Liver (tissue), 9 donors: ENCODE measurements around the gene ZNF408. TPM values are rescaled to one million over a fixed set of nuclear protein-coding genes. Genes with fewer than 3 reads are reported as not detected.

Experiments
- DNase-seq: peaks from one replicate; pipeline ENCODE4 v3.0.0-alpha.2; 2017; ENCODE audit warnings: low spot score
- H3K27ac ChIP-seq, 2 donors: one replicate each; pipeline ENCODE4 v1.7.0; 2013; ENCODE audit warnings: inconsistent platforms in 2 of 2, low read length in 2 of 2, control low read depth in 1 of 2, low read depth in 1 of 2, mild to moderate bottlenecking in 1 of 2
- H3K27me3 ChIP-seq, 4 donors: one replicate each; pipeline versions ENCODE4 v1.6.1 to v1.7.0; 2013; ENCODE audit warnings: low read length in 3 of 4, inconsistent platforms in 1 of 4, mild to moderate bottlenecking in 1 of 4, moderate library complexity in 1 of 4; ENCODE audit not compliant: control insufficient read depth in 4 of 4, insufficient read depth in 4 of 4
- H3K36me3 ChIP-seq, 4 donors: one replicate each; pipeline versions ENCODE4 v1.6.1 to v1.7.0; 2013; ENCODE audit warnings: low read length in 3 of 4, mild to moderate bottlenecking in 3 of 4, low read depth in 1 of 4, moderate library complexity in 1 of 4; ENCODE audit not compliant: control insufficient read depth in 4 of 4, insufficient read depth in 3 of 4
- H3K4me1 ChIP-seq, 4 donors: one replicate each; pipeline versions ENCODE4 v1.6.1 to v1.7.0; 2013; ENCODE audit warnings: low read length in 3 of 4, mild to moderate bottlenecking in 3 of 4, moderate library complexity in 1 of 4; ENCODE audit not compliant: control insufficient read depth in 4 of 4, insufficient read depth in 4 of 4
- H3K4me3 ChIP-seq, 3 donors: one replicate each; pipeline versions ENCODE4 v1.6.1 to v1.7.0; 2013; ENCODE audit warnings: low read length in 3 of 3, control low read depth in 1 of 3, low read depth in 1 of 3, mild to moderate bottlenecking in 1 of 3
- H3K9ac ChIP-seq, 2 donors: one replicate each; pipeline ENCODE4 v1.7.0; 2013; ENCODE audit warnings: low read length in 2 of 2, mild to moderate bottlenecking in 2 of 2, moderate library complexity in 2 of 2, control low read depth in 1 of 2, low read depth in 1 of 2
- H3K9me3 ChIP-seq, 4 donors: one replicate each; pipeline versions ENCODE4 v1.6.1 to v1.7.0; 2013; ENCODE audit warnings: low read length in 3 of 4; ENCODE audit not compliant: control insufficient read depth in 4 of 4
- ATF3 ChIP-seq: IDR thresholded peaks from 2 replicates; pipeline ENCODE4 v1.6.1; 2016; ENCODE audit warnings: antibody characterized with exemption
- CTCF ChIP-seq: fragments of 150-350 bp; IDR thresholded peaks from 2 replicates; pipeline ENCODE4 v1.5.1; 2017; ENCODE audit warnings: improper control_type of control experiment, low read depth, low read length; ENCODE audit not compliant: missing input control
- EGR1 ChIP-seq, 2 donors: IDR thresholded peaks; 2 replicates each; pipeline ENCODE4 v1.6.1; 2016 to 2018; ENCODE audit warnings: antibody characterized with exemption in 2 of 2, low read depth in 2 of 2
- FOXA1 ChIP-seq: IDR thresholded peaks from 2 replicates; pipeline ENCODE4 v1.6.1; 2016; ENCODE audit warnings: antibody characterized with exemption
- FOXA2 ChIP-seq: IDR thresholded peaks from 2 replicates; pipeline ENCODE4 v1.6.1; 2016; ENCODE audit warnings: antibody characterized with exemption
- GABPA ChIP-seq, 2 donors: IDR thresholded peaks in 1 of 2; conservative IDR thresholded peaks in 1 of 2; 2 replicates each; pipeline ENCODE4 v1.6.1; 2016; ENCODE audit warnings: antibody characterized with exemption in 2 of 2, mild to moderate bottlenecking in 1 of 2, moderate library complexity in 1 of 2
- HNF4A ChIP-seq, 2 donors: conservative IDR thresholded peaks; 2 replicates each; pipeline ENCODE4 v1.6.1; 2016; ENCODE audit warnings: antibody characterized with exemption in 2 of 2, mild to moderate bottlenecking in 2 of 2
- HNF4G ChIP-seq: IDR thresholded peaks from 2 replicates; pipeline ENCODE4 v1.6.1; 2016; ENCODE audit warnings: antibody characterized with exemption
- JUND ChIP-seq, 2 donors: IDR thresholded peaks; 2 replicates each; pipeline ENCODE4 v1.6.1; 2016; ENCODE audit warnings: antibody characterized with exemption in 2 of 2
- MAX ChIP-seq: IDR thresholded peaks from 2 replicates; pipeline ENCODE4 v1.6.1; 2016; ENCODE audit warnings: antibody characterized with exemption
- NR2F2 ChIP-seq: IDR thresholded peaks from 2 replicates; pipeline ENCODE4 v1.6.1; 2016; ENCODE audit warnings: antibody characterized with exemption
- RAD21 ChIP-seq, 2 donors: IDR thresholded peaks; 2 replicates each; pipeline ENCODE4 v1.6.1; 2016; ENCODE audit warnings: antibody characterized with exemption in 2 of 2, mild to moderate bottlenecking in 2 of 2
- RXRA ChIP-seq, 2 donors: IDR thresholded peaks; 2 replicates each; pipeline ENCODE4 v1.6.1; 2017 to 2018; ENCODE audit warnings: antibody characterized with exemption in 2 of 2, mild to moderate bottlenecking in 1 of 2
- SP1 ChIP-seq: IDR thresholded peaks from 2 replicates; pipeline ENCODE4 v1.6.1; 2018; ENCODE audit warnings: antibody characterized with exemption, mild to moderate bottlenecking
- TAF1 ChIP-seq: conservative IDR thresholded peaks from 2 replicates; pipeline ENCODE4 v1.6.1; 2016; ENCODE audit warnings: antibody characterized with exemption, mild to moderate bottlenecking
- YY1 ChIP-seq: IDR thresholded peaks from 2 replicates; pipeline ENCODE4 v1.6.1; 2016; ENCODE audit warnings: antibody characterized with exemption, mild to moderate bottlenecking
- WGBS: extraction: QIAGEN DNeasy Blood & Tissue Kit; methylation state at CpG from one replicate; pipeline ENCODE4 v1.1.7; 2013; 5-methylcytosine and 5-hydroxymethylcytosine counted together
- polyA plus RNA-seq, 2 donors: library from polyadenylated mRNA; stranded (reverse) in 1 of 2; unstranded in 1 of 2; fragments of 200-250 nt in 1 of 2; fragments of >200 nt in 1 of 2; fragmentation: Nextera tagmentation in 1 of 2; extraction: Ambion mirVana in 1 of 2; gene quantifications; one replicate each; pipeline versions ENCODE4 v1.2.1 to v1.2.3, GENCODE V29; 2013 to 2015
- total RNA-seq, 2 donors: library from RNA; depleted of rRNA; stranded (reverse); fragments of >200 nt; gene quantifications; one replicate each; pipeline ENCODE4 v1.2.3, GENCODE V29; 2014
- TF ChIP-seq, protein P1 (sequence below): IDR thresholded peaks from 2 replicates; pipeline ENCODE4 v1.6.1; 2016; ENCODE audit warnings: antibody characterized with exemption, mild to moderate bottlenecking
- TF ChIP-seq, protein P2 (sequence below): IDR thresholded peaks from 2 replicates; pipeline ENCODE4 v1.6.1; 2016; ENCODE audit warnings: antibody characterized with exemption
- donor health status: healthy.
- donor health status: healthy.
- donor health status: healthy.
- donor health status: healthy.
- donor health status: healthy.

The ZNF408 gene
- total and polyA plus RNA-seq, 4 donors = 3.4 to 8.4 (median 5.5) TPM

DNA sequence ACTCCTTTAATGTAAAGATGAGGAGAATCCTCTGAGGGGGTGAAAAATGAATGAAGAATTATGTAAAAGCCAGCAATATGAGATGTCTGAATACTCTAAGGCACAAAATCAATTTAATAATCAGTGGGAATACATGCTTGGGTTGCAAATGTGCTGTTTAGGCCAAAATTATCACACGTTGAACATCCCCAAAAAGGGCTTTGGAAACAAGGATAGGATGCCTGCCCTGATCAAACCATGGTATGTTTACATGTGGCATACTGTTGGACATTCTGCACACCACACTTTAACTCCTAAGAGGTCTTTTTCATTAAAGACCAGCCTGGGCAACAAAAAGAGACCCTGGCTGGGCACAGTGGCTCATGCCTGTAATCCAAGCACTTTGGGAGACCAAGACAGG, 44.5 kb downstream of the ZNF408 start:
- Histone ChIP-seq H3K4me1 (no peaks in the 10 kb centered on the region), H3K27ac (no peak overlapping the region), H3K4me3 (no peak overlapping the region), H3K27me3 (no peaks in the 10 kb centered on the region), H3K36me3 (peaks cover 6 to 46% (median 39%) of the 10 kb centered on the region in 4 donors), H3K9me3 (no peaks in the 10 kb centered on the region), H3K9ac (no peak overlapping the region)
- no peak for DNase-seq
- WGBS = 45% methylated on average over 1 of the region's 1 CpG
- TF ChIP-seq HNF4G = no peak
- TF ChIP-seq TAF1 = no peak
- TF ChIP-seq, protein P1, sequence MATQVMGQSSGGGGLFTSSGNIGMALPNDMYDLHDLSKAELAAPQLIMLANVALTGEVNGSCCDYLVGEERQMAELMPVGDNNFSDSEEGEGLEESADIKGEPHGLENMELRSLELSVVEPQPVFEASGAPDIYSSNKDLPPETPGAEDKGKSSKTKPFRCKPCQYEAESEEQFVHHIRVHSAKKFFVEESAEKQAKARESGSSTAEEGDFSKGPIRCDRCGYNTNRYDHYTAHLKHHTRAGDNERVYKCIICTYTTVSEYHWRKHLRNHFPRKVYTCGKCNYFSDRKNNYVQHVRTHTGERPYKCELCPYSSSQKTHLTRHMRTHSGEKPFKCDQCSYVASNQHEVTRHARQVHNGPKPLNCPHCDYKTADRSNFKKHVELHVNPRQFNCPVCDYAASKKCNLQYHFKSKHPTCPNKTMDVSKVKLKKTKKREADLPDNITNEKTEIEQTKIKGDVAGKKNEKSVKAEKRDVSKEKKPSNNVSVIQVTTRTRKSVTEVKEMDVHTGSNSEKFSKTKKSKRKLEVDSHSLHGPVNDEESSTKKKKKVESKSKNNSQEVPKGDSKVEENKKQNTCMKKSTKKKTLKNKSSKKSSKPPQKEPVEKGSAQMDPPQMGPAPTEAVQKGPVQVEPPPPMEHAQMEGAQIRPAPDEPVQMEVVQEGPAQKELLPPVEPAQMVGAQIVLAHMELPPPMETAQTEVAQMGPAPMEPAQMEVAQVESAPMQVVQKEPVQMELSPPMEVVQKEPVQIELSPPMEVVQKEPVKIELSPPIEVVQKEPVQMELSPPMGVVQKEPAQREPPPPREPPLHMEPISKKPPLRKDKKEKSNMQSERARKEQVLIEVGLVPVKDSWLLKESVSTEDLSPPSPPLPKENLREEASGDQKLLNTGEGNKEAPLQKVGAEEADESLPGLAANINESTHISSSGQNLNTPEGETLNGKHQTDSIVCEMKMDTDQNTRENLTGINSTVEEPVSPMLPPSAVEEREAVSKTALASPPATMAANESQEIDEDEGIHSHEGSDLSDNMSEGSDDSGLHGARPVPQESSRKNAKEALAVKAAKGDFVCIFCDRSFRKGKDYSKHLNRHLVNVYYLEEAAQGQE = no peak
- no peak for TF ChIP-seq YY1
- peak in 1 of 2 donors; percentile 4 for TF ChIP-seq JUND (IDR thresholded peaks at IDR 0.05)

GRCh38 chr11:46745995-46746394, 45.2 kb downstream of the ZNF408 start:
- 62% methylated on average over 3 of the region's 3 CpGs for WGBS
- DNase-seq = no peak
- no peaks in the 10 kb centered on the region for H3K27me3 ChIP-seq
- no peaks in the 10 kb centered on the region for H3K9me3 ChIP-seq
- no peak overlapping the region for H3K27ac ChIP-seq
- no peaks in the 10 kb centered on the region for H3K4me1 ChIP-seq
- H3K36me3 ChIP-seq = peaks cover 3 to 50% (median 42%) of the 10 kb centered on the region in 4 donors
- no peak overlapping the region for H3K9ac ChIP-seq
- no peak for TF ChIP-seq FOXA1
- TF ChIP-seq RXRA (IDR thresholded peaks at IDR 0.05) = no peak
- no peak for TF ChIP-seq CTCF
- TF ChIP-seq TAF1 = no peak
- no peak for TF ChIP-seq EGR1 (IDR thresholded peaks at IDR 0.05; ENCODE audit: low read depth in 2 of 2)
- TF ChIP-seq HNF4G = no peak
- TF ChIP-seq YY1 = no peak
- TF ChIP-seq MAX = no peak
- TF ChIP-seq SP1 = no peak
- TF ChIP-seq, protein P2, sequence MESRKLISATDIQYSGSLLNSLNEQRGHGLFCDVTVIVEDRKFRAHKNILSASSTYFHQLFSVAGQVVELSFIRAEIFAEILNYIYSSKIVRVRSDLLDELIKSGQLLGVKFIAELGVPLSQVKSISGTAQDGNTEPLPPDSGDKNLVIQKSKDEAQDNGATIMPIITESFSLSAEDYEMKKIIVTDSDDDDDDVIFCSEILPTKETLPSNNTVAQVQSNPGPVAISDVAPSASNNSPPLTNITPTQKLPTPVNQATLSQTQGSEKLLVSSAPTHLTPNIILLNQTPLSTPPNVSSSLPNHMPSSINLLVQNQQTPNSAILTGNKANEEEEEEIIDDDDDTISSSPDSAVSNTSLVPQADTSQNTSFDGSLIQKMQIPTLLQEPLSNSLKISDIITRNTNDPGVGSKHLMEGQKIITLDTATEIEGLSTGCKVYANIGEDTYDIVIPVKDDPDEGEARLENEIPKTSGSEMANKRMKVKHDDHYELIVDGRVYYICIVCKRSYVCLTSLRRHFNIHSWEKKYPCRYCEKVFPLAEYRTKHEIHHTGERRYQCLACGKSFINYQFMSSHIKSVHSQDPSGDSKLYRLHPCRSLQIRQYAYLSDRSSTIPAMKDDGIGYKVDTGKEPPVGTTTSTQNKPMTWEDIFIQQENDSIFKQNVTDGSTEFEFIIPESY = no peak
- TF ChIP-seq, protein P1 = no peak
- no peak for TF ChIP-seq GABPA (IDR thresholded peaks at IDR 0.05 in 1 of 2, conservative IDR thresholded peaks at IDR 0.05 in 1 of 2)
- TF ChIP-seq JUND (IDR thresholded peaks at IDR 0.05) = no peak
- no peak for TF ChIP-seq RAD21 (IDR thresholded peaks at IDR 0.05)
- no peak for TF ChIP-seq ATF3
- TF ChIP-seq NR2F2 = no peak
- TF ChIP-seq FOXA2 = no peak
- no peak for TF ChIP-seq HNF4A (conservative IDR thresholded peaks at IDR 0.05)
- no peak overlapping the region for H3K4me3 ChIP-seq
